GM12891 (cell line): ENCODE results near the gene SECISBP2.

Source experiments
- PAX5 ChIP-seq: IDR thresholded peaks from 2 replicates; pipeline ENCODE4 v1.6.1; 2011; ENCODE audit warnings: low read length, moderate library complexity, mild to moderate bottlenecking; ENCODE audit not compliant: insufficient read depth, severe bottlenecking
- POLR2A ChIP-seq: IDR thresholded peaks from 2 replicates; pipeline ENCODE4 v1.6.1; 2011; ENCODE audit warnings: low read depth, low read length, control low read depth
- POLR2AphosphoS5 ChIP-seq: IDR thresholded peaks from 2 replicates; pipeline ENCODE4 v1.6.1; 2011; ENCODE audit warnings: low read depth, low read length, control low read depth
- TAF1 ChIP-seq: IDR thresholded peaks from 2 replicates; pipeline ENCODE4 v1.6.1; 2011; ENCODE audit warnings: low read depth, low read length, control low read depth

GRCh38 chr9:89278997-89279739 is 39.1 kb upstream of the SECISBP2 start:
- TF ChIP-seq POLR2AphosphoS5 (no peak), TAF1 (no peak), PAX5 (no peak), POLR2A (no peak)
